ENCODE results near the gene GPA33. TPM values are rescaled to one million over a fixed set of nuclear protein-coding genes. Genes with fewer than 3 reads are reported as not detected.

The GPA33 gene
- total RNA-seq, 1 experiment from 2014 or later = not detected

DNA sequence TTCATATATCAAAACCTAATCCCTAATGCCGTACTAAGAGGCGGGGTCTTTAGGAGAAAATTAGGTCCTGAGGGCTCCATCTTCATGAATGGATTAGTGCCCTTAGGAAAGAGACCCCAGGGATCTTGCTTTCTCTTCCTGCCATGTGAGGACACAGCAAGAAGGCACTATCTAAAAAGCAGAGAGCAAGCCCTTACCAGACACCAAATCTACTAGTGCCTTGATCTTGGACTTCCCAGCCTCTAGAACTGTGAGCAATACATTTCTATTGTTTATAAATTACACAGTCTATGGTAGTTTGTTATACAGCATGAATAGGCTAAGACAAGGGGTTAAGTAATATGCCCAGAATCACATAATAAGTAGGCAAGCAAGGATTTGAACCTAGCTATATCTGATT lies 46.6 kb upstream of the GPA33 start:
- peaks cover 48 to 54% of the 10 kb centered on the region in 2 experiments for H3K4me1 Mint-ChIP-seq
- no peaks in the 10 kb centered on the region for H3K27me3 ChIP-seq (ENCODE audit: insufficient read depth, low read length)
- H3K9ac ChIP-seq (ENCODE audit: extremely low read depth, insufficient read length, low read length) = no peak overlapping the region
- H2BK15ac ChIP-seq (ENCODE audit: low read depth, low read length) = no peak overlapping the region
- no peak overlapping the region for H4K8ac ChIP-seq (replicated peaks; ENCODE audit: insufficient read length, low read depth, low read length)
- H3K4me1 ChIP-seq (ENCODE audit: insufficient read depth, low read length) = peaks cover 8% of the 10 kb centered on the region
- H3K4me2 ChIP-seq (ENCODE audit: insufficient read depth, insufficient read length, low read length) = no peak overlapping the region
- peaks cover 0 to 4% (median 4%) of the 10 kb centered on the region in 3 experiments; a peak in 3 of 7 replicates for H3K36me3 Mint-ChIP-seq (ENCODE audit: insufficient read depth in 1 of 3, low read depth in 3 of 3)
- no peak overlapping the region for H2BK5ac ChIP-seq (ENCODE audit: insufficient read length, low read length)
- peak overlapping the region in 1 of 2 experiments; percentile 51; a peak in 1 of 5 replicates for H3K4me3 Mint-ChIP-seq
- H3K4ac ChIP-seq (ENCODE audit: low read depth, low read length) = no peak overlapping the region
- no peaks in the 10 kb centered on the region for H3K23me2 ChIP-seq (ENCODE audit: insufficient read length, low read depth, low read length, poor library complexity, severe bottlenecking)
- WGBS (ENCODE audit: extremely low coverage, insufficient read length, low lambda C conversion rate) = no CpG with 5 or more reads among the region's 2 CpGs
- no peak overlapping the region for H3K27ac ChIP-seq (ENCODE audit: insufficient read length, low read depth, low read length)
- H2AK5ac ChIP-seq (ENCODE audit: insufficient read length, low read length) = no peak overlapping the region
- no peak overlapping the region for H4K91ac ChIP-seq (ENCODE audit: insufficient read length, low read depth, low read length)
- H4K5ac ChIP-seq (ENCODE audit: insufficient read length, low read depth, low read length) = no peak overlapping the region
- no peak overlapping the region for H3K14ac ChIP-seq (ENCODE audit: insufficient read depth, low read length)
- TF ChIP-seq, protein P1, sequence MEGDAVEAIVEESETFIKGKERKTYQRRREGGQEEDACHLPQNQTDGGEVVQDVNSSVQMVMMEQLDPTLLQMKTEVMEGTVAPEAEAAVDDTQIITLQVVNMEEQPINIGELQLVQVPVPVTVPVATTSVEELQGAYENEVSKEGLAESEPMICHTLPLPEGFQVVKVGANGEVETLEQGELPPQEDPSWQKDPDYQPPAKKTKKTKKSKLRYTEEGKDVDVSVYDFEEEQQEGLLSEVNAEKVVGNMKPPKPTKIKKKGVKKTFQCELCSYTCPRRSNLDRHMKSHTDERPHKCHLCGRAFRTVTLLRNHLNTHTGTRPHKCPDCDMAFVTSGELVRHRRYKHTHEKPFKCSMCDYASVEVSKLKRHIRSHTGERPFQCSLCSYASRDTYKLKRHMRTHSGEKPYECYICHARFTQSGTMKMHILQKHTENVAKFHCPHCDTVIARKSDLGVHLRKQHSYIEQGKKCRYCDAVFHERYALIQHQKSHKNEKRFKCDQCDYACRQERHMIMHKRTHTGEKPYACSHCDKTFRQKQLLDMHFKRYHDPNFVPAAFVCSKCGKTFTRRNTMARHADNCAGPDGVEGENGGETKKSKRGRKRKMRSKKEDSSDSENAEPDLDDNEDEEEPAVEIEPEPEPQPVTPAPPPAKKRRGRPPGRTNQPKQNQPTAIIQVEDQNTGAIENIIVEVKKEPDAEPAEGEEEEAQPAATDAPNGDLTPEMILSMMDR (conservative IDR thresholded peaks at IDR 0.05) = no peak
- no peak overlapping the region for H3K18ac ChIP-seq (ENCODE audit: insufficient read length, low read depth, low read length)
- no peak overlapping the region for H3K27ac Mint-ChIP-seq
- H3K79me2 ChIP-seq (ENCODE audit: insufficient read depth, low read length) = no peaks in the 10 kb centered on the region
- no peak overlapping the region for H3T11ph ChIP-seq (ENCODE audit: low read length)
- H3K79me1 ChIP-seq (ENCODE audit: insufficient read depth, low read depth, low read length, poor library complexity, severe bottlenecking) = no peaks in the 10 kb centered on the region
- no peak overlapping the region for H2BK20ac ChIP-seq (ENCODE audit: low read depth, low read length, poor library complexity, severe bottlenecking)
- H2BK120ac ChIP-seq (ENCODE audit: low read depth, low read length, poor library complexity, severe bottlenecking) = no peak overlapping the region
- H2BK12ac ChIP-seq (ENCODE audit: insufficient read length, low read depth, low read length) = no peak overlapping the region
- no peak overlapping the region for H2AFZ ChIP-seq (ENCODE audit: low read length)
- no peaks in the 10 kb centered on the region for H3K9me3 ChIP-seq (ENCODE audit: control insufficient read depth, low read depth, low read length)
- no peaks in the 10 kb centered on the region for H4K20me1 ChIP-seq (ENCODE audit: control insufficient read depth, insufficient read depth, insufficient read length)
- H3K23ac ChIP-seq (ENCODE audit: insufficient read length, low read depth, low read length) = no peak overlapping the region
- H3K56ac ChIP-seq (ENCODE audit: insufficient read length, low read depth, low read length) = no peak overlapping the region
- H3K9me3 Mint-ChIP-seq = peaks cover 4 to 6% of the 10 kb centered on the region in 2 experiments; a peak in 4 of 5 replicates
- DNase-seq = no peak
- peaks cover 1% of the 10 kb centered on the region; the same call in 1 of the 2 replicates for H3K27me3 Mint-ChIP-seq (ENCODE audit: low read depth)
